Activated B cell treated with CpG ODN at 0.5 μM for 24 hours (primary cell): ENCODE measurements around the gene GSTO2. TPM values are rescaled to one million over a fixed set of nuclear protein-coding genes. Genes with fewer than 3 reads are reported as not detected.

ENCODE experiments used
- ATAC-seq: fragments of 200-7000 bp; cut with Tn5 transposase; one replicate; pipeline ENCODE4 v1.10.0; 2021; ENCODE audit warnings: low read depth, mild to moderate bottlenecking, moderate library complexity
- CTCF ChIA-PET: fragments of 350-600 bp; sonication (Branson Sonifier 250); formaldehyde crosslinking; loops from one replicate; lab custom pipeline; 2021; ENCODE audit warnings: antibody characterized with exemption; lab: Charles Lee
- POLR2A ChIA-PET: fragments of 350-600 bp; sonication (Branson Sonifier 250); formaldehyde crosslinking; loops from one replicate; lab custom pipeline; 2021; ENCODE audit warnings: antibody characterized with exemption; lab: Charles Lee
- DNase-seq: peaks from one replicate; pipeline ENCODE4 v3.0.0; 2022
- H3K27ac Mint-ChIP-seq: one replicate; pipeline ENCODE4 v1.8.0; 2020; ENCODE audit warnings: mixed read lengths
- H3K27me3 Mint-ChIP-seq: one replicate; pipeline ENCODE4 v1.8.0; 2021; ENCODE audit warnings: mixed read lengths
- H3K36me3 Mint-ChIP-seq: one replicate; pipeline ENCODE4 v1.8.0; 2021; ENCODE audit warnings: low read depth, mixed read lengths
- H3K4me1 Mint-ChIP-seq: one replicate; pipeline ENCODE4 v1.8.0; 2021; ENCODE audit warnings: mixed read lengths
- H3K4me3 Mint-ChIP-seq: one replicate; pipeline ENCODE4 v1.8.0; 2020; ENCODE audit warnings: mild to moderate bottlenecking, mixed read lengths
- H3K9me3 Mint-ChIP-seq: one replicate; pipeline ENCODE4 v1.8.0; 2020; ENCODE audit warnings: mixed read lengths
- CTCF ChIP-seq: fragments of 200-600 bp; IDR thresholded peaks from one replicate; pipeline ENCODE4 v1.8.0; 2022; ENCODE audit warnings: antibody characterized with exemption, mild to moderate bottlenecking
- intact Hi-C: fragments of 100-400 bp; cut with micrococcal nuclease; formaldehyde crosslinking; loops from one replicate; pipeline ENCODE4 v1.15.1; 2024
- total RNA-seq: library from RNA; stranded (reverse); gene quantifications from 2 replicates; pipeline ENCODE4 v1.2.3, GENCODE V29; 2022

The GSTO2 gene
- total RNA-seq: 0.56 and 0.91 TPM in 2 replicates

- peaks cover 41% of the 10 kb centered on the region for H3K4me1 Mint-ChIP-seq
- ChIA-PET CTCF (interaction anchor here (1.2 to 1.9 kb wide), 2 partner anchors 23 to 82 kb away, joined by 3 to 7 read pairs; no protein-coding TSS in a partner anchor), POLR2A (interaction anchor here (0.5 to 3.2 kb wide), 13 partner anchors 9 to 148 kb away, joined by 3 to 45 read pairs (median 5); partner anchors contain the start of genes CFAP58, GSTO1, ITPRIP and SFR1)
- no peaks in the 10 kb centered on the region for H3K9me3 Mint-ChIP-seq
- DNase-seq (peak; percentile 90), ATAC-seq (peak; percentile 96)
- peaks cover 42% of the 10 kb centered on the region for H3K36me3 Mint-ChIP-seq
- H3K27me3 Mint-ChIP-seq: peaks cover 1% of the 10 kb centered on the region
- TF ChIP-seq CTCF: no peak
- peak within 1 kb of the TSS; percentile 91 for H3K4me3 Mint-ChIP-seq
- intact Hi-C loops: loop anchor here (1.0 to 5.0 kb wide), 8 partner anchors 15 to 351 kb away; partner anchors contain the start of genes CFAP43, CFAP58, GSTO1 and ITPRIP
- peak within 1 kb of the TSS; percentile 95 for H3K27ac Mint-ChIP-seq
These were observed at the start of gene GSTO2 for GRCh38 chr10:104268713-104269645. Gene GSTO2 (plus strand): TSS chr10:104269184. CDS start chr10:104274916, 5,732 bp downstream.

GRCh38 chr10:104220522-104220921, 48.5 kb upstream of the GSTO2 start:
- ATAC-seq (no peak), DNase-seq (no peak)
- Mint-ChIP-seq H3K27ac (no peak overlapping the region), H3K4me1 (no peaks in the 10 kb centered on the region), H3K36me3 (no peaks in the 10 kb centered on the region), H3K9me3 (no peaks in the 10 kb centered on the region), H3K27me3 (peaks cover 17% of the 10 kb centered on the region), H3K4me3 (no peak overlapping the region)
- ChIA-PET POLR2A (no interaction called here), CTCF (no interaction called here)
- intact Hi-C loops: no loop called here
- no peak for TF ChIP-seq CTCF

- H3K27me3 Mint-ChIP-seq: peaks cover 17% of the 10 kb centered on the region
- ATAC-seq: no peak
- CTCF ChIA-PET: no interaction called here
These were observed 45.7 kb upstream of the GSTO2 start for GRCh38 chr10:104223304-104223703.

GRCh38 chr10:104230490-104230889, 38.5 kb upstream of the GSTO2 start:
- TF ChIP-seq CTCF: no peak
- H3K4me1 Mint-ChIP-seq: peaks cover 12% of the 10 kb centered on the region
- H3K27me3 Mint-ChIP-seq: peaks cover 9% of the 10 kb centered on the region
- intact Hi-C loops: no loop called here
- DNase-seq (no peak), ATAC-seq (no peak)
- ChIA-PET POLR2A (interaction anchor here (1.0 kb wide), 1 partner anchor 36 kb away, joined by 4 read pairs; no protein-coding TSS in a partner anchor), CTCF (interaction anchor here (0.7 kb wide), 1 partner anchor 535 kb away, joined by 4 read pairs; no protein-coding TSS in a partner anchor)
- no peaks in the 10 kb centered on the region for H3K36me3 Mint-ChIP-seq
- H3K27ac Mint-ChIP-seq: no peak overlapping the region
- peaks cover 4% of the 10 kb centered on the region for H3K9me3 Mint-ChIP-seq
- H3K4me3 Mint-ChIP-seq: no peak overlapping the region

More at GRCh38 chr10:104223304-104223703, 45.7 kb upstream of the GSTO2 start:
- no peak for DNase-seq
- H3K27ac Mint-ChIP-seq: no peak overlapping the region
- POLR2A ChIA-PET: interaction anchor here (1.1 kb wide), 1 partner anchor 103 kb away, joined by 3 read pairs; no protein-coding TSS in a partner anchor
- no peaks in the 10 kb centered on the region for H3K36me3 Mint-ChIP-seq
- no peaks in the 10 kb centered on the region for H3K9me3 Mint-ChIP-seq
- TF ChIP-seq CTCF: no peak
- H3K4me1 Mint-ChIP-seq: no peaks in the 10 kb centered on the region
- intact Hi-C loops: no loop called here
- no peak overlapping the region for H3K4me3 Mint-ChIP-seq
